CD4-positive, CD25-positive, alpha-beta regulatory T cell (primary cell): ENCODE measurements around the gene SOD2. TPM values are rescaled to one million over a fixed set of nuclear protein-coding genes. Genes with fewer than 3 reads are reported as not detected.
"Not testable (repeated sequence)": the region's sequence is repeated elsewhere in the genome, so short reads cannot be mapped to it uniquely, and the experiment has no call there.

Experiments used
- ATAC-seq, 2 donors: fragments of 150-1000 bp; cut with Tn5 transposase; one replicate each; pipeline ENCODE4 v1.10.0; 2021; ENCODE audit warnings: low read depth in 2 of 2, moderate number of reproducible peaks in 2 of 2, moderate library complexity in 1 of 2
- DNase-seq, 3 donors: peaks; one replicate each; pipeline versions ENCODE4 v3.0.0 to v3.0.0-alpha.2; 2012 to 2022; ENCODE audit warnings: mixed read lengths in 1 of 3
- H3K27ac ChIP-seq: one replicate; pipeline ENCODE4 v1.7.0; 2013; ENCODE audit warnings: mild to moderate bottlenecking, low read length; ENCODE audit not compliant: insufficient read depth, poor library complexity, severe bottlenecking
- H3K27me3 ChIP-seq: one replicate; pipeline ENCODE4 v1.7.0; 2013; ENCODE audit warnings: low read length; ENCODE audit not compliant: control insufficient read depth, insufficient read depth
- H3K36me3 ChIP-seq: one replicate; pipeline ENCODE4 v1.7.0; 2013; ENCODE audit warnings: mild to moderate bottlenecking, low read length, moderate library complexity; ENCODE audit not compliant: control insufficient read depth, insufficient read depth
- H3K4me1 ChIP-seq: 2 replicates; pipeline ENCODE4 v1.7.0; 2013; ENCODE audit warnings: mild to moderate bottlenecking, low read length; ENCODE audit not compliant: insufficient read depth, control insufficient read depth, poor library complexity, severe bottlenecking
- H3K4me3 ChIP-seq: one replicate; pipeline ENCODE4 v1.7.0; 2013; ENCODE audit warnings: low read depth, mild to moderate bottlenecking, low read length, moderate library complexity
- H3K9me3 ChIP-seq, 2 experiments: 1 replicate in 1 of 2; 2 replicates in 1 of 2; pipeline ENCODE4 v1.7.0; 2013; ENCODE audit warnings: low read length in 2 of 2, mild to moderate bottlenecking in 1 of 2, moderate library complexity in 1 of 2; ENCODE audit not compliant: control insufficient read depth in 2 of 2
- H3K27ac Mint-ChIP-seq, 3 donors: one replicate each; pipeline ENCODE4 v1.8.0; 2020 to 2022; ENCODE audit warnings: mild to moderate bottlenecking in 3 of 3, mixed read lengths in 3 of 3, moderate library complexity in 2 of 3
- H3K27me3 Mint-ChIP-seq: one replicate; pipeline ENCODE4 v1.8.0; 2022; ENCODE audit warnings: mild to moderate bottlenecking, mixed read lengths
- H3K36me3 Mint-ChIP-seq: one replicate; pipeline ENCODE4 v1.8.0; 2020; ENCODE audit warnings: mixed read lengths
- H3K4me1 Mint-ChIP-seq, 4 donors: one replicate each; pipeline ENCODE4 v1.8.0; 2020 to 2022; ENCODE audit warnings: mixed read lengths in 4 of 4, mild to moderate bottlenecking in 1 of 4
- H3K4me3 Mint-ChIP-seq, 4 donors: one replicate each; pipeline ENCODE4 v1.8.0; 2020 to 2022; ENCODE audit warnings: mild to moderate bottlenecking in 4 of 4, mixed read lengths in 4 of 4, moderate library complexity in 3 of 4
- H3K9me3 Mint-ChIP-seq, 7 donors: one replicate each; pipeline ENCODE4 v1.8.0; 2020 to 2022; ENCODE audit warnings: mixed read lengths in 7 of 7, mild to moderate bottlenecking in 3 of 7, moderate library complexity in 2 of 7
- polyA plus RNA-seq, 4 donors: library from polyadenylated mRNA; unstranded; fragments of 300-500 nt; fragmentation: Illumina TruSeq; gene quantifications; one replicate each; pipeline ENCODE4 v1.2.3, GENCODE V29; 2021
- total RNA-seq: library from RNA; stranded (reverse); gene quantifications from one replicate; pipeline ENCODE4 v1.2.3, GENCODE V29; 2022

SOD2 gene
- total and polyA plus RNA-seq, 5 donors from 2014 or later: 112 to 187 (median 136) TPM

DNA sequence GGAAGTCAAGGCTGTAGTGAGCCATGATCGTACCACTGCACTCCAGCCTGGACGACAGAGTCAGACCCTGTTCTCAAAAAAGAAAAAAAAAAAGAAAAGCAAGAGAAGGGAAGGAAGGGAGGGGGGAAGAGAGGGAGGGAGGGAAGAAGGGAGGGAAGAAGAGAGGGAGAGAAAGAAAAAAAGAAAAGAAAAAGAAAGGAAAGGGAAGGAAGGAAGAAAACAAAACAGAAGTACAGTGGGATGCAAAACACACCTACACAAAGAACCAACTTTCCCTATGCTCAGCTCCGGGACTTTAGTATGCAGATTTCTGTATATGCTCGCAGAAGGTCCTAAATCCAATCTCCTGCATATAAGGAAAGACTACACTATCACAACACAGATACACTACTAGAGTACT, 31.7 kb upstream of the SOD2 start:
- peaks cover 31% of the 10 kb centered on the region for H3K4me1 ChIP-seq
- ATAC-seq (no peak), DNase-seq (no peak)
- no peaks in the 10 kb centered on the region for H3K9me3 ChIP-seq
- Mint-ChIP-seq H3K4me1 (peaks cover 26 to 54% (median 44%) of the 10 kb centered on the region in 4 donors), H3K27ac (peak overlapping the region in 2 of 3 donors; percentile 25 to 100), H3K27me3 (peaks cover 9% of the 10 kb centered on the region), H3K36me3 (peaks cover 16% of the 10 kb centered on the region), H3K4me3 (peak overlapping the region in 3 of 4 donors; percentile 70 to 82 (median 78)), H3K9me3 (peaks cover 0 to 9% (median 0%) of the 10 kb centered on the region in 7 donors)
- H3K27ac ChIP-seq: peak overlapping the region; percentile 98
- H3K4me3 ChIP-seq: no peak overlapping the region
- H3K36me3 ChIP-seq: no peaks in the 10 kb centered on the region
- H3K27me3 ChIP-seq: no peaks in the 10 kb centered on the region

DNA sequence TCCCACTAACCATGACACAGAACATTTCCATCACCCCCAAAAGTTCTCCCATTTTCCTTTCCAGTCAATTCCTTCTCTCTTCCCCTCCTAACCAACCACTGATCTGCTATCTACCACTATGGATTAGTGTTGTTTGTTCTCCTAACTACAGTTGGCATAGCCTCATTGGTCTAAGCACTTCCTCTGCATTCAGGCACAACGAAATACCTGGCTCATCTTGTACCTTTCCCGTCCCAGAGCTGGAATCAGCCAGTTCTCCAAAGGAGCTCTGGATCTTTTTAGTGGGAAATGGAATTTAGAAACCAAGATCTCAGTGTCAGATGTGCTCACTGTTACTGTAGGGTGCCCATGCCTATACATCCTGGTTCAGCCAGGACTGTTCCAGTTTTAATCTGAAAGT, 30.2 kb upstream of the SOD2 start:
- H3K4me3 ChIP-seq: no peak overlapping the region
- H3K4me1 ChIP-seq: peaks cover 17% of the 10 kb centered on the region
- H3K27me3 ChIP-seq: no peaks in the 10 kb centered on the region
- Mint-ChIP-seq H3K27ac (peak overlapping the region in 2 of 3 donors; percentile 24 to 60), H3K9me3 (peaks cover 0 to 9% (median 0%) of the 10 kb centered on the region in 7 donors), H3K4me3 (peak overlapping the region in 1 of 4 donors; percentile 89), H3K27me3 (peaks cover 9% of the 10 kb centered on the region), H3K36me3 (peaks cover 16% of the 10 kb centered on the region), H3K4me1 (peaks cover 20 to 39% (median 34%) of the 10 kb centered on the region in 4 donors)
- H3K27ac ChIP-seq: no peak overlapping the region
- H3K36me3 ChIP-seq: no peaks in the 10 kb centered on the region
- ATAC-seq (no peak), DNase-seq (no peak)
- H3K9me3 ChIP-seq: no peaks in the 10 kb centered on the region

- no peaks in the 10 kb centered on the region for H3K9me3 ChIP-seq
- no peak overlapping the region for H3K4me3 ChIP-seq
- ATAC-seq: no peak
- H3K36me3 Mint-ChIP-seq: peaks cover 16% of the 10 kb centered on the region
- H3K27me3 Mint-ChIP-seq: peaks cover 9% of the 10 kb centered on the region
- DNase-seq: no peak
- H3K27ac Mint-ChIP-seq: peak overlapping the region in 1 of 3 donors; percentile 33
- H3K27ac ChIP-seq: no peak overlapping the region
- peaks cover 0 to 9% (median 0%) of the 10 kb centered on the region in 7 donors for H3K9me3 Mint-ChIP-seq
- peaks cover 17% of the 10 kb centered on the region for H3K4me1 ChIP-seq
- H3K4me3 Mint-ChIP-seq: peak overlapping the region in 2 of 4 donors; percentile 47 to 89
- no peaks in the 10 kb centered on the region for H3K36me3 ChIP-seq
- no peaks in the 10 kb centered on the region for H3K27me3 ChIP-seq
- peaks cover 21 to 38% (median 30%) of the 10 kb centered on the region in 4 donors for H3K4me1 Mint-ChIP-seq
These were observed 29.6 kb upstream of the SOD2 start for GRCh38 chr6:159722655-159723054.

DNA sequence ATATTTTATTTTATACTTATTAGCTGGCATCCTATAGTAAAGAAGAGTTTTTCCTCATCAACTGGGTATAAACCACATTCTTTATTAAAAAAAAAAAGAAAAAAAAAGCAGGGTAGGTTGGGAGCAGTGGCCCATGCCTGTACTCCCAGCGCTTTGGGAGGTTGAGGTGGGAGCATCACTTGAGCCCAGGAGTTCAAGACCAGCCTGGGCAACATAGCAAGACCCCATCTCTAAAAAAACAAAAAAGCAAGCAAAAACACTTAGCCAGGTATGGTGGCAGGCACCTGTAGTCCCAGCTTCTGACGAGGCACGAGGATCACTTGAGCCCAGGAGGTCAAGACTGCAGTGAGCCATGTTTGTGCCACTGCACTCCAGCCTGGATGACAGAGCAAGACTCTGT, 28.9 kb upstream of the SOD2 start:
- H3K4me3 ChIP-seq, DNase-seq, ATAC-seq, H3K36me3 ChIP-seq, H3K27ac Mint-ChIP-seq, H3K27me3 Mint-ChIP-seq, H3K9me3 Mint-ChIP-seq, H3K27ac ChIP-seq, H3K9me3 ChIP-seq, H3K27me3 ChIP-seq, H3K4me3 Mint-ChIP-seq: not testable (repeated sequence)
- Mint-ChIP-seq H3K36me3 (peaks cover 16% of the 10 kb centered on the region), H3K4me1 (peaks cover 22 to 38% (median 29%) of the 10 kb centered on the region in 4 donors)
- H3K4me1 ChIP-seq: peaks cover 17% of the 10 kb centered on the region

GRCh38 chr6:159720708-159721107, 27.7 kb upstream of the SOD2 start:
- Mint-ChIP-seq H3K9me3 (peaks cover 0 to 9% (median 0%) of the 10 kb centered on the region in 7 donors), H3K36me3 (peaks cover 16% of the 10 kb centered on the region), H3K4me3 (peak overlapping the region in 1 of 4 donors; percentile 40), H3K4me1 (peaks cover 15 to 27% (median 19%) of the 10 kb centered on the region in 4 donors), H3K27me3 (no peaks in the 10 kb centered on the region), H3K27ac (no peak overlapping the region)
- Histone ChIP-seq H3K27ac (no peak overlapping the region), H3K4me1 (peaks cover 7% of the 10 kb centered on the region), H3K9me3 (no peaks in the 10 kb centered on the region), H3K27me3 (no peaks in the 10 kb centered on the region), H3K4me3 (no peak overlapping the region), H3K36me3 (no peaks in the 10 kb centered on the region)
- ATAC-seq: peak; percentile 77 to 79
- DNase-seq: peak; percentile 42 to 81 (median 76)

GRCh38 chr6:159719287-159719686, 26.2 kb upstream of the SOD2 start:
- H3K9me3 ChIP-seq: no peaks in the 10 kb centered on the region
- H3K27ac ChIP-seq: no peak overlapping the region
- H3K27me3 ChIP-seq: no peaks in the 10 kb centered on the region
- Mint-ChIP-seq H3K4me1 (peaks cover 15 to 21% (median 20%) of the 10 kb centered on the region in 4 donors), H3K36me3 (peaks cover 15% of the 10 kb centered on the region), H3K9me3 (peaks cover 0 to 9% (median 0%) of the 10 kb centered on the region in 7 donors), H3K4me3 (no peak overlapping the region), H3K27me3 (no peaks in the 10 kb centered on the region), H3K27ac (no peak overlapping the region)
- no peaks in the 10 kb centered on the region for H3K36me3 ChIP-seq
- DNase-seq (no peak), ATAC-seq (no peak)
- H3K4me3 ChIP-seq: no peak overlapping the region
- H3K4me1 ChIP-seq: no peaks in the 10 kb centered on the region

GRCh38 chr6:159718634-159719033, 25.6 kb upstream of the SOD2 start:
- H3K36me3 ChIP-seq: no peaks in the 10 kb centered on the region
- Mint-ChIP-seq H3K4me3 (peak overlapping the region in 1 of 4 donors; percentile 43), H3K9me3 (peaks cover 0 to 9% (median 0%) of the 10 kb centered on the region in 7 donors), H3K4me1 (peaks cover 11 to 18% (median 17%) of the 10 kb centered on the region in 4 donors), H3K36me3 (peaks cover 13% of the 10 kb centered on the region), H3K27me3 (no peaks in the 10 kb centered on the region), H3K27ac (no peak overlapping the region)
- H3K4me1 ChIP-seq: no peaks in the 10 kb centered on the region
- ATAC-seq: no peak
- no peaks in the 10 kb centered on the region for H3K9me3 ChIP-seq
- H3K27me3 ChIP-seq: no peaks in the 10 kb centered on the region
- no peak for DNase-seq
- H3K4me3 ChIP-seq: no peak overlapping the region
- no peak overlapping the region for H3K27ac ChIP-seq
